ENCODE measurements around the gene FPGS.
A peak's percentile ranks its signal among the peaks of the same experiment; 100 is the strongest.
"Not testable (repeated sequence)": the region's sequence is repeated elsewhere in the genome, so short reads cannot be mapped to it uniquely, and the experiment has no call there.

The FPGS gene

GRCh38 chr9:127771570-127772189 lies 31.0 kb upstream of the FPGS start:
- no peak for DNase-seq

GRCh38 chr9:127772603-127773002 lies 30.1 kb upstream of the FPGS start:
- no peak for DNase-seq

- no peak for DNase-seq
These were observed 29.4 kb upstream of the FPGS start for GRCh38 chr9:127773272-127773671.

GRCh38 chr9:127773981-127774380 lies 28.7 kb upstream of the FPGS start:
- no peak for DNase-seq

DNA sequence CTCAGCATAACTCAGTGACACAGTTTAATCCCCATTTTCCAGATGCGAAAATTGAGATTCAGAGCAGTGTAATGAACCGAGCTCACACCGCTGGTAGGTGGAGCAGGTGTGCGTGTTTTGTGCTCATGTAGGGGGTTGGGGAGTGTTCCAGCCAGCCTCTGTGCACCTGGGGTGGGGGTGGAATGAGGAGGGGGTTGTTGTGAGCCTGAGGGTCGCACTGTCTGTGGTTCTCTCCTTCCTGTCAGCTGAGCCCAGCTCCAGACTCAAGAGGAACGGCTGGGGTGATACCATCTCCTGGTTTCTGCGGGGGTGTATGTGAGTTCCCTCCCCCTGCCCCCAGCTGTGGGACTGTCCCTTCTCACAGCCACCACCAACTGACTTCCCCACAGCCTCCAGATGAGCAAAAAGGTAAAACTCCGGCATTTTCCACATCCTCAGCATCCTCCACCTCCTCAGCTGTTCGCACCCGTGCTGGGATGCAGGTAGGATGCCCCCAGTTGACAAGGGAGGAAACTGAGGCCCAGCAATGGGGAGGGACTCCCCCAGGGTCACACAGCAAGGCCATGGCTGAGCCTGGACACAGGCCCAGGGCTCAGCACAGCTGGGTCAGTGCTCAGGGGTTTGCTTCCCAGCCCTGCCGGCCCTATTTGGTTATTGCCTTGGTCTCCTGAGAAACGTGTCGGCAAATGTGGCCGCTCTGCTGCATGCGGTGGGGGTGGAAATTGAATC lies 26.3 kb upstream of the FPGS start:
- DNase-seq = peak; percentile 62

GRCh38 chr9:127776924-127777289 lies 25.8 kb upstream of the FPGS start:
- DNase-seq = no peak

DNA sequence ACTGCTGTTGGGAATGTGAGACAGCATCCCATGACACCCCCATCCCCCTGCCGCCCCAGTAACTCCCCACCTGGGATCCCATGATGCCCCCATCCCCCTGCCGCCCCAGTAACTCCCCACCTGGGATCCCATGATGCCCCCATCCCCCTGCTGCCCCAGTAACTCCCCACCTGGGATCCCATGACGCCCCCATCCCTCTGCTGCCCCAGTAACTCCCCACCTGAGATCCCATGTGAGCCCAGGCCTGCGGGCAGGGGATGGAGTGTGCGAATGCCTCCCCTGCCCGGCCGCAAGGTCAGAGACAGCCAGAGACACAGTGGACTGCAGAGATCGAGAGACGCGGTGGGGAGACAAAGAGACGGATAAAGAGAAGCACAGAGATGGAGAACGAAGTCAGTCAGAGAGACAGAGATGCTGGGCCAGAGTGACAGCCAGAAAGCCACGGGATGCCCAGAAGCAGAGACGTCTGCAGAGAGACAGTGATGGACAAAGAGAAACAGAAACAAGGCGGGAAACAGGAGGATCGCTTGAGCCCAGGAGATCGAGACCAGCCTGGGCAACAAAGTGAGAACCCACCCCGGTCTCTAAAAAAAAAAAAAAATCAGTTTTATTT lies 25.2 kb upstream of the FPGS start:
- no peak for DNase-seq

- DNase-seq = no peak
These were observed 24.2 kb upstream of the FPGS start, which contains the start of gene SH2D3C for GRCh38 chr9:127778280-127779135. Gene SH2D3C, minus strand, starts transcription at chr9:127778666. Its CDS starts 39 bp downstream, at chr9:127778627.

DNA sequence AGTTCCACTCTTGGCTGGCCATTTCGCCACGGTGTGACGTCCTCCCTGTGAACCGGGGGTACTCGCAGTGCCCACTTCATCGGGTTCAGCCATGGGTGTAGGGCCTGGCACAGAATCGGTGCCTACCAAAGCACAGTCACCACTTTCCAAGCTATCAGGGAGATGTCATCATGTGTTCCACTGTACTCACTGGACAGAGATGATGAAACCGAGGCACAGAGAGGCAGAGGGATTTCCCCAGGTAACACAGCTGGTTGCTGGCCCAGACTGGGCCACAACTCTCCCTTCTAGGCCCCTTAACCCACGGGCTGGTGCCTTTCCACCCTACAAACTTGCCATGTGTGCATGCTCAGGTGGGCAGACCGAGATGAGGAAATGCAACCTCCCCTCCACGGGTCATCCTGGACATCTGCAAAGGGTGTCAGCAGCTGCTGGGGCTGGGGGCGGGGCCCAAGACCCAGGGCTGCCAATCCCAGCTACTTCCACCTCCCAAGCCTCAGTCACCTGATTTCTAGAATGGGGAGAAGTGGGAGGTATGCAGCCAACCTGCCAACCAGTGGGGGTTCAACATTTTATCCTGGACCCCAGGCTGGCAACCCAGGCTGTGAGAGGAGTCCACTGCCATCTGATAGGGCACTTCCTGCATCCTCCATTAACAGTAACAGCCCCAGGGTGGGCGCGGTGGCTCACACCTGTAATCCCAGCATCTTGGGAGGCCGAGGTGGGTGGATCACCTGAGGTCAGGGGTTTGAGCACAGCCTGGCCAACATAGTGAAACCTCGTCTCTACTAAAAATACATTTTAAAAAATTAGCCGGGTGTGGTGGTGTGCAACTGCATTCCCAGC lies 23.3 kb upstream of the FPGS start:
- peak; percentile 50 for DNase-seq

DNA sequence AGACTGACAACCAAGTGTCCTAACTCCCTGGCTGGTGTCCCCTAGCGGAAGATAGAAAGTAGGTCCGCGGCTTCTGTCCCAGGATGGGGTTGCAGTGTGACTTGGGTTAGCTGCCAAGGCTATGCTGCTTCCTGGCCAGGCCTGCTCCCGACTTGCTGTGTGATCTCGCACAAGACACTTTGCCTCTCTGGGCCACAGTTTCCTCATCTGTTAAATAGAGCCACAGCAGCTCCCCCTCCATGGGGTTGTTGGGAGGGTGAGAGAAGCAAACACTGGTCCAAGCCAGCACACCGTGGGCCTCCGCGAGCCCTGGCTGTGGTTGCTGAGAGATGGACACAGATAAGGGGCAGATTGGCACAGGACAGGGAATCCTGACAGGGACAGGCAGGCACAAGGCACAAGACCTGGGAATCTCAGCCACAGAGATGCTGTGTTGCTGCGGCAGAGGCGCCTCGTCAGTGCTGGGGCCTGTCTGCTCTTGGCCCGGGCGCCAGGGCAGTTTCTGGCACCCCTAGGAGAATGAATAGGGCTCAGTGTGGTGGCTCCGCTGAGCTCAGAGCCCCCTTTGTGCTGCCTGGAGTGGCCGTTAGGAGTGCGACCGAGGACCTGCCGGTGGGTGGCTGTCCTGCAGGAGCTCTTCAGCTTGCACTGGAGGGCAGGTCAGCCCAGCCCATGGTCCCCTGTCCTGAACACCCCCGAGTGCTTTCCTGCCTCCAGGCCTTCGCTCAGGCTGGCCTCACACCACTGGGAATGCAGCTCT lies 22.4 kb upstream of the FPGS start:
- DNase-seq = no peak

- not testable (repeated sequence) for DNase-seq
These were observed 21.8 kb upstream of the FPGS start for GRCh38 chr9:127780909-127781308.

DNA sequence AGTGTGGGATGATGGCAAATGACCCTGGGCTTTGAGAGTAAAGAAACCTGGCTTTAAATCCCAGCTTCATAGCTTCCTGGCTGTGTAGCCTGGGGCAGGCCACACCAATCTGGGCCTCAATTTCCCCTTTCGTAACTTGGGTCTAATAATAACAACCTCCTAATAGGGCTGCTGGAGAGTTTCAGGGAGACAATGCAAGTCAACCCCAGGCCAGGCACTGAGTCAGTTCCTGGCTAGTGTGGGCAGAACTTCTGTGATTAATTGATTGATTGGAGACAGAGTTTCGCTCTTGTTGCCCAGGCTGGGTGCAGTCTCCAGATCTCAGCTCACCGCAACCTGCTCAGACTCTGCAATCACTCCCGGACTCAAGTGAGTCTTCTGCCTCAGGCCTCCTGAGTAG lies 20.9 kb upstream of the FPGS start:
- DNase-seq = no peak

DNA sequence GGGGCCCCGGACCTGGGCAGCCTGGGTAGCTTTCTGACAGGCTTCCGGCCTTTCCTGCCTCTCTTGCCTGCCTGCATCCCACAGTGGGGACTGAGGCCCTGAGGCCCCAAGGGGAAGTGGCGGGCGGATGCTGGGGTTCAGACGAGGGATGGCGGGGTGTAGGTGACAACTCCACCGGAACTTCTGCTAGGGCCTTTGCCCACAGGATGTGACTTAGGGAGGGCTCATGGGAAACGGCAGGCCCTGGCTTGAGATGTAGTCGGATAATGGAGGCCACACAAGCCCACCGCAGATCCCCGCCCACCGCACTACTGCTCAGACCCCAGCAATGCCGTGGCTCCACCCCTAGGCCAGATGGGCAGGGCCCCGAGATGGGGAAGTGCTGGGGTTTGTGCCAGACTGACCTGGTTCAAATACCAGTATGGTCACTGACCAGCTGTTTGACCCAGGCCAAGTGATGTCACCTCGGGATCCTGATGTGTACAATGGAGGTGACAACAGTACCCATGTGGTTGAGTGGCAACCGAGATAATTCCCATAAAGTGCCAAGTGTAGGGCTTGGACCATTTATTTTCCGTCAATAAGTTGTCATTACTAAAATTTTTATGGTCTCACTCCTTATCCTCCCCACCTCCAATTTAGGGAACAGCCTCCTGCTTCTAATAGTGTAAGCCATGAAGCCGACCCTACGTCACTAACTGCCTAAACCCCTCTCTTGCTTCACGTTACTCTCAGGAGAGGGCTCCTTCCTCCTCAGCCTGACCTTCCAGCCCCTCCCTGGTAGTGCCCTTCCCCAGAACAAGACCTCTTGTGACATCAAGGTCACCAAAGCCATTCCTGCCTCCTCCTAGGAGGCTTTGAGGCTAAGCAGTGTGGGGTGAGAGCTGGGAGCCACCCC lies 19.3 kb upstream of the FPGS start:
- peak; percentile 43 for DNase-seq

- DNase-seq = peak; percentile 87
These were observed 17.4 kb upstream of the FPGS start for GRCh38 chr9:127785023-127785932.

DNA sequence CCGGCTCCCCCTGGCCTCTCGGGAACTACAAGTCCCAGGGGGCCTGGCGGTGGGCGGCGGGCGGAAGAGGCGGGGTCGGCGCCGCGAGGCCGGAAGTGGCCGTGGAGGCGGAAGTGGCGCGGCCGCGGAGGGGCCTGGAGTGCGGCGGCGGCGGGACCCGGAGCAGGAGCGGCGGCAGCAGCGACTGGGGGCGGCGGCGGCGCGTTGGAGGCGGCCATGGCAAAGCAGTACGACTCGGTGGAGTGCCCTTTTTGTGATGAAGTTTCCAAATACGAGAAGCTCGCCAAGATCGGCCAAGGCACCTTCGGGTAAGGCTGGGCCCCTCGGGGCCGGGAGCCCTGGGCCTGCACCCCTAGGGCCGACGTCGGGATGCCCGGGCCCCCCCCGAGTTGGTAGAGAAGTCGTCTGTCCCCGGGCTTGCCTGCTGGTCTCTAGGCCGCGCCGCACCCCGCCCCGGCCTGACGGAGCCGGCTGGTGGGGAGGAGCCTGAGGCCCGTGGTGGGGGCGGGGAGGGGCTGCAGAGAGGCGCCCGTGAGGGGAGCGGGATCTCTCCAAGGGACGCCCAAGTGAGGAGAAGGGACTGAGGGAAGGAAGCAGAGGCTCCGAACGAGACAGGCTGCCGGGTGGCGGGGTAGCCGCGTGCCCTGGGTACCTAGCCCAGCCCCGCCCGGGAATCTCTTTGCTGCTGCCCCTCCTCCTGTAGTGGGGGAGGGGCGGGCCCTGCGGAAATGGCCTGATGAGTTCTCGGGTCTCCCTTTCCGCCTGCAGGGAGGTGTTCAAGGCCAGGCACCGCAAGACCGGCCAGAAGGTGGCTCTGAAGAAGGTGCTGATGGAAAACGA lies 16.5 kb upstream of the FPGS start, which contains the start of gene CDK9:
CDK9 (plus strand) TSS at position 102 of the 840 bp plus-strand sequence; CDS start at position 217, 115 bp downstream.
- DNase-seq = peak; percentile 88

GRCh38 chr9:127786773-127787104 lies 15.9 kb upstream of the FPGS start:
- DNase-seq = no peak

GRCh38 chr9:127788337-127789011 lies 14.2 kb upstream of the FPGS start:
- no peak for DNase-seq

DNA sequence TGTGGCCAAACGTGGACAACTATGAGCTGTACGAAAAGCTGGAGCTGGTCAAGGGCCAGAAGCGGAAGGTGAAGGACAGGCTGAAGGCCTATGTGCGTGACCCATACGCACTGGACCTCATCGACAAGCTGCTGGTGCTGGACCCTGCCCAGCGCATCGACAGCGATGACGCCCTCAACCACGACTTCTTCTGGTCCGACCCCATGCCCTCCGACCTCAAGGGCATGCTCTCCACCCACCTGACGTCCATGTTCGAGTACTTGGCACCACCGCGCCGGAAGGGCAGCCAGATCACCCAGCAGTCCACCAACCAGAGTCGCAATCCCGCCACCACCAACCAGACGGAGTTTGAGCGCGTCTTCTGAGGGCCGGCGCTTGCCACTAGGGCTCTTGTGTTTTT lies 13.5 kb upstream of the FPGS start:
- no peak for DNase-seq
